Smooth muscle cell of the brain vasculature (primary cell): ENCODE data around the gene EVC2.

Experiments
- DNase-seq: peaks from one replicate; pipeline ENCODE4 v3.0.0-alpha.2; 2012; ENCODE audit warnings: low read depth, low spot score

EVC2 gene

GRCh38 chr4:5711479-5712184 is 3.3 kb upstream of the EVC2 start:
- DNase-seq: no peak

- peak; percentile 47 for DNase-seq
Observed at GRCh38 chr4:5710961-5711478, 2.7 kb upstream of the EVC2 start, which contains the start of gene EVC. Gene EVC, plus strand, starts transcription at chr4:5711201. Its CDS starts 180 bp downstream, at chr4:5711381.

DNA sequence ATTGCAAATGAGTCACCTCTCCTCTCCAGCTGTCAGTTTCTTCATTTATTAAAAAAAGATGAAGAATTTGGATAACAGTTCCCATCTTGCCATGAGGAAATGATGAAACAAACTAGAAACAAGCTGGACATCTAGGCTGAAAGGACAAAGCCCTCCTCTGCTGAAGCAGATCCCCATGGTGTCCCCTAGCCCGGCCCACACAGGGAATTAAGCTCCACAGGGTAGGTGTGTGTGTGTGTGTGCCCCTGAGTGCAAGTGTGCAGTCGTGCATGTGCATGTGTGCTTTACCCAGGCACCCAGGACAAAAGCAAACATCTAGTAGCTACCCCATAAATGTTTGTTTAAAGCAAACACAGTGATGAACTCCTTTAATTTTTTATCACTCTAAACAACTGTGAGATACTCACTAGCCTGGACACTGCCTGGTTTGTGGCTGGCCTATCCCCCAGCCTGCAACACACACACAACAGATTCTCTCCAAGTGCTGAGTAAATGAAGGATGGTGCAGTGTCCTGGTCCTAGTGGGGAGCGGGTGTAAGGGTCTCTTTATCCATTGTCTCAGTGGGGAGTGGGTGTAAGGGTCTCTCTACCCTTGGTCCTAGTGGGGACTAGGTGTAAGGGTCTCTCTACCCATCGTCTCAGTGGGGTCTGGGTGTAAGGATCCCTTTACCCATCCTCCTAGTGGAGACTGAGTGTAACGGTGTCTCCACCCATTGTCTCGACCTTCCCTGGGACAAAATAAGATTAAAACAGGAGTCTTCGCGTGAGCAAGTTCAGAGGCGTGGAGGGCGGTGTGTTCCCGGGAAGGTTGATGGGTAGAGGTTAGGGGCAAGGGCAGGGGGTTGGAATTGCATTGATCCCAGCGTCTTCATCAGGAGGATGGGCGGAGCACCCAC is 2.0 kb upstream of the EVC2 start:
- no peak for DNase-seq

DNA sequence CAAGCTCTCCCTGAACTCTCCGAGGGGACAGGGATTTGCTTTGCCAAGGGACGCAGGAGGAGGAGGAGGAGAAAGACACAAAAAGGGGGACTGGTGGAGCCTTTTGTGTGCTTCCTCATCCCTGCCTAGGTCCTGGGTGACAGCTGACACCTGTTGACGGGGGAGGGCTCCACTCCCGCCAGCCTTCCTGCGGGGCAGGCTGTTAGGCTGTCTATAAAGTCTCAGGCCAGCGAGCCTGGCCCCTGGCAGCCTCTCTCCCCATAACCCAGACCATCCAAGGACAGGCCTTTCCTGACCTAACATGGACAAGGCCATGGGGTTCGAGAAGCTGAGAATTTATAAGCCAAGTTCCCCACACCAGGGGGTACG is 832 bp upstream of the EVC2 start:
- DNase-seq: no peak

- no peak for DNase-seq
Observed at GRCh38 chr4:5707778-5708448, 446 bp downstream of the EVC2 start.

- DNase-seq: no peak
Observed at GRCh38 chr4:5707366-5707765, 993 bp downstream of the EVC2 start.

- DNase-seq: no peak
Observed at GRCh38 chr4:5706486-5707290, 1.7 kb downstream of the EVC2 start.

DNA sequence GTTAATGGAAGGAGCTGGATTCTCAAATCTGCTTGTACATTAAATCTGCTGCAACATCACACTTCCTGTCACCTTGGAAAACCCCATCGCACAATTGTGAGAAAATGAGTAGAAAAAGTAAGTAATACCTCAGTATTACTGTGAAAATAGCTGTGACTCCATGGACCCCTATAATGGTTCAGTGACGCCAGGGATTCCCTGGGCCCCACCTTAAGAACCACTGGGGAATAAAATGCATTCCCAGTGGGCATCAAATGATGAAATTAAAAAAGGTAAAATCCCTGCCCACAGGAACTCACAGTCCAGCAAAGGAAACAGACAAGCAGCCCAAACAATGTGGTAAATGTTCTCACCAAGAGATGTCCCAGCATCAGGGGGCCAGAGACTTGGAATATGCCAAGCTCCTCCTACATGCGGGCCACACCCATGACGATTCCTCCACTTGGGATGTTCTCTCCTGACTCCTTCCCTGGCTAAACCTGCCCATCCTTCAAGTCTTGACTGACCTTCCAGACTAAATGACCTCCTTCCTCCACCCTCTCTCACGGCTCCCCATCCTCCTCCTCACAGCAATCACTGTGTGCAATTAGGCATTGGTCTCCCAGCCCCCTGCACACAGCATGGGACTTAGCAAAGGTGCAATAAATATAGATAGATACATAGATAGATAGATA is 2.6 kb downstream of the EVC2 start:
- no peak for DNase-seq

GRCh38 chr4:5704276-5704675 is 4.1 kb downstream of the EVC2 start:
- no peak for DNase-seq

- DNase-seq: no peak
Observed at GRCh38 chr4:5703831-5704230, 4.5 kb downstream of the EVC2 start.

GRCh38 chr4:5701971-5702370 is 6.4 kb downstream of the EVC2 start:
- DNase-seq: no peak

- DNase-seq: no peak
Observed at GRCh38 chr4:5700459-5700858, 7.9 kb downstream of the EVC2 start.

DNA sequence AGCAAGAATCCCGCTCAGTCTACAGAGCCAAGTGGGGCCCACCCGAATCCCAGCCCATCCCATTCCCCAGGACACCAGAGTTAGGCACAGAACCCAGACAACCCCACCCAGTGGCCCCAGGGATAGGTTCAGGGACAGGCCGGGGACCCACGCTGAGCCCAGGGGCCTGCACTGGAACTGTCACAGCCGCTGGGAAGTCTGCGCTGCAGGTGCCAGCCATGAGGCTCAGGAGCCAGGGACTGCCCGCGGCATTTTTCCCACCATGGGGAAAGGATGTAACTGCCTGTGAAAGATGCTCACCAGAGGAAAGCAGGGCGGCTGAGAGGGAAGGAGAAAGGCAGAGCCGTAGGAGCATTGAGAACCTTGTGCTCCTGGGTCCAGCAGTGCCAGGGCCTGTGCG is 12.0 kb downstream of the EVC2 start:
- DNase-seq: no peak

DNA sequence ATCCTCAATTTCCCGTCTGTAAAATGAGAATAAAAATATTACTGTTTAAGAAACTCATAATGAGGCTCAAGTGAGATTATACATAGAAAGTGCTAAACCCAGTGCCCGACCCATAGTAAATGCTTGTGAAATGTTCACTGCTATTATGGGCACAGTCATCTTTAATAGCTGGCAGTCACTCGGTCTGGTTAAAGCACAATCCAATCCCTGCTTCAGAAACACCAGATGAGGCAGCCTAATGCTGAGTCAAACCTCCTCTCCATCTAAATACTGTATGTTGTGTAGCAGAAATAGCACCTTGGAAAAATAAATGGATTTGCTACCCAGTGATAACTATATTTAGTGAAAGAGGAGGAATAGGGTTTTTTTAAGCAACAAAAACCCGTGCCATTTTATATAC is 14.5 kb downstream of the EVC2 start:
- DNase-seq: no peak

- DNase-seq: no peak
Observed at GRCh38 chr4:5691491-5692132, 16.7 kb downstream of the EVC2 start.

DNA sequence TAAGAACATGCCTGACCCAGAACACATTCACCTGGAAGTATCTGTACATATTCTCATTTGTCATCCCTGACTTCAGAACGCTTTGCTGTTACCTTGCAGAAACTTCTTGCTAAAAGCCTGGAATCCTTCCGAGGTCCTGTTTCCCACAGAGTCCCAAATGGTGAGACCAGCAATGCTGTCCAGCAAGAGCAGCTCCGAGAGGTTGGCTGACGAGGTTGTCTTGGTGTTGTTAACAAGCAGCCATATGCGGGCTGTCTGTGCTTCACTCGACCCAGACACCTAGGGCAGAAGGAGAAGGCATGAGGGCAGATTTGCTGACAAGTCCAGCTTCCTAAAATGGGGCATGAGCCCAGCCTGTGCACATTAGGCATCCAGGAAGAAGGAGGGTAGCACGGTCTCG is 19.3 kb downstream of the EVC2 start:
- no peak for DNase-seq

- no peak for DNase-seq
Observed at GRCh38 chr4:5686338-5686737, 22.0 kb downstream of the EVC2 start.

GRCh38 chr4:5685296-5685695 is 23.1 kb downstream of the EVC2 start:
- no peak for DNase-seq

DNA sequence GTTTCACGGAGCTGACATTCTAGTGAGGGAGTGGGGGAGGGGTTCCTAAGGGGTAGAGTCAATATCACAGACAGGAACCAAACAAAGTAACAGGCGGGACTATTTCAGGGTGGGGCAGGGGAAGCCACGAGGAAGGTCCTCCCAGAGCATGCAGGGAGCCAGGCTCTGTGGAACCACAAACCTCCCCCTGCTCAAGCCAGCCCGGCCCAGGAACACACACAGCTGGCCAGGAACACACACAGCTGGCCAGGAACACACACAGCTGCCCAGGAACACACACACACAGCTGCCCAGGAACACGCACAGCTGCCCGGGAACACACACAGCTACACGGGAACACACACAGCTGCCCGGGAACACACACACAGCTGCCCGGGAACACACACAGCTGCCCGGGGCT is 24.8 kb downstream of the EVC2 start:
- DNase-seq: no peak

- no peak for DNase-seq
Observed at GRCh38 chr4:5678977-5679376, 29.4 kb downstream of the EVC2 start.
